Measurements from ENCODE around the gene RHBDL1. TPM values are rescaled to one million over a fixed set of nuclear protein-coding genes. Genes with fewer than 3 reads are reported as not detected.

The RHBDL1 gene
- total and polyA plus RNA-seq, 4 donors: 0.35 to 0.84 (median 0.70) TPM

- Histone ChIP-seq H3K9me3 (ENCODE audit: control insufficient read depth in 4 of 4, low read length in 3 of 4) (no peaks in the 10 kb centered on the region), H3K9ac (ENCODE audit: low read depth in 1 of 2, low read length in 2 of 2) (no peak overlapping the region), H3K4me3 (ENCODE audit: low read depth in 1 of 3, low read length in 3 of 3) (peak overlapping the region in 1 of 3 donors; percentile 95), H3K4me1 (ENCODE audit: control insufficient read depth in 4 of 4, insufficient read depth in 4 of 4, low read length in 3 of 4) (peaks cover 21 to 60% (median 35%) of the 10 kb centered on the region in 4 donors), H3K36me3 (ENCODE audit: control insufficient read depth in 4 of 4, insufficient read depth in 3 of 4, low read depth in 1 of 4, low read length in 3 of 4) (peaks cover 0 to 1% (median 0%) of the 10 kb centered on the region in 4 donors), H3K27ac (ENCODE audit: low read depth in 1 of 2, low read length in 2 of 2) (peak overlapping the region in 1 of 2 donors; percentile 65), H3K27me3 (ENCODE audit: control insufficient read depth in 4 of 4, insufficient read depth in 4 of 4, low read length in 3 of 4) (no peaks in the 10 kb centered on the region)
- 95% methylated on average over 5 of the region's 5 CpGs for WGBS
- TF ChIP-seq HNF4A (conservative IDR thresholded peaks at IDR 0.05): no peak
- DNase-seq (ENCODE audit: low spot score): no peak
These were observed 34.9 kb upstream of the RHBDL1 start for GRCh38 chr16:640614-641013.

GRCh38 chr16:641326-642188 lies 33.9 kb upstream of the RHBDL1 start, which contains the start of gene MCRIP2:
TSS of gene MCRIP2 (plus strand) at chr16:641828. CDS start at chr16:641992, 164 bp downstream.
- peak within 1 kb of the TSS; percentile 65 to 89 for H3K27ac ChIP-seq (ENCODE audit: low read depth in 1 of 2, low read length in 2 of 2)
- 1% methylated on average over 81 of the region's 81 CpGs for WGBS
- H3K9me3 ChIP-seq (ENCODE audit: control insufficient read depth in 4 of 4, low read length in 3 of 4): no peaks in the 10 kb centered on the region
- peaks cover 0 to 1% (median 0%) of the 10 kb centered on the region in 4 donors for H3K36me3 ChIP-seq (ENCODE audit: control insufficient read depth in 4 of 4, insufficient read depth in 3 of 4, low read depth in 1 of 4, low read length in 3 of 4)
- peaks cover 27 to 65% (median 41%) of the 10 kb centered on the region in 4 donors for H3K4me1 ChIP-seq (ENCODE audit: control insufficient read depth in 4 of 4, insufficient read depth in 4 of 4, low read length in 3 of 4)
- H3K9ac ChIP-seq (ENCODE audit: low read depth in 1 of 2, low read length in 2 of 2): peak within 1 kb of the TSS in 1 of 2 donors; percentile 90
- DNase-seq (ENCODE audit: low spot score): peak; percentile 85
- TF ChIP-seq EGR1 (IDR thresholded peaks at IDR 0.05; ENCODE audit: low read depth in 2 of 2) (peak in 1 of 2 donors; percentile 85), RAD21 (IDR thresholded peaks at IDR 0.05) (peak in 1 of 2 donors; percentile 14), HNF4A (conservative IDR thresholded peaks at IDR 0.05) (no peak), YY1 (IDR thresholded peaks at IDR 0.05) (peak; percentile 45), SP1 (IDR thresholded peaks at IDR 0.05) (peak; percentile 48), JUND (IDR thresholded peaks at IDR 0.05) (no peak), FOXA2 (IDR thresholded peaks at IDR 0.05) (no peak), HNF4G (IDR thresholded peaks at IDR 0.05) (no peak), TAF1 (conservative IDR thresholded peaks at IDR 0.05) (no peak), RXRA (IDR thresholded peaks at IDR 0.05) (no peak), GABPA (IDR thresholded peaks at IDR 0.05 in 1 of 2, conservative IDR thresholded peaks at IDR 0.05 in 1 of 2) (no peak), NR2F2 (IDR thresholded peaks at IDR 0.05) (no peak), ATF3 (IDR thresholded peaks at IDR 0.05) (no peak), CTCF (IDR thresholded peaks at IDR 0.05; ENCODE audit: low read depth, low read length, missing input control) (no peak), FOXA1 (IDR thresholded peaks at IDR 0.05) (peak; percentile 19), MAX (IDR thresholded peaks at IDR 0.05) (no peak)
- TF ChIP-seq, protein P1, sequence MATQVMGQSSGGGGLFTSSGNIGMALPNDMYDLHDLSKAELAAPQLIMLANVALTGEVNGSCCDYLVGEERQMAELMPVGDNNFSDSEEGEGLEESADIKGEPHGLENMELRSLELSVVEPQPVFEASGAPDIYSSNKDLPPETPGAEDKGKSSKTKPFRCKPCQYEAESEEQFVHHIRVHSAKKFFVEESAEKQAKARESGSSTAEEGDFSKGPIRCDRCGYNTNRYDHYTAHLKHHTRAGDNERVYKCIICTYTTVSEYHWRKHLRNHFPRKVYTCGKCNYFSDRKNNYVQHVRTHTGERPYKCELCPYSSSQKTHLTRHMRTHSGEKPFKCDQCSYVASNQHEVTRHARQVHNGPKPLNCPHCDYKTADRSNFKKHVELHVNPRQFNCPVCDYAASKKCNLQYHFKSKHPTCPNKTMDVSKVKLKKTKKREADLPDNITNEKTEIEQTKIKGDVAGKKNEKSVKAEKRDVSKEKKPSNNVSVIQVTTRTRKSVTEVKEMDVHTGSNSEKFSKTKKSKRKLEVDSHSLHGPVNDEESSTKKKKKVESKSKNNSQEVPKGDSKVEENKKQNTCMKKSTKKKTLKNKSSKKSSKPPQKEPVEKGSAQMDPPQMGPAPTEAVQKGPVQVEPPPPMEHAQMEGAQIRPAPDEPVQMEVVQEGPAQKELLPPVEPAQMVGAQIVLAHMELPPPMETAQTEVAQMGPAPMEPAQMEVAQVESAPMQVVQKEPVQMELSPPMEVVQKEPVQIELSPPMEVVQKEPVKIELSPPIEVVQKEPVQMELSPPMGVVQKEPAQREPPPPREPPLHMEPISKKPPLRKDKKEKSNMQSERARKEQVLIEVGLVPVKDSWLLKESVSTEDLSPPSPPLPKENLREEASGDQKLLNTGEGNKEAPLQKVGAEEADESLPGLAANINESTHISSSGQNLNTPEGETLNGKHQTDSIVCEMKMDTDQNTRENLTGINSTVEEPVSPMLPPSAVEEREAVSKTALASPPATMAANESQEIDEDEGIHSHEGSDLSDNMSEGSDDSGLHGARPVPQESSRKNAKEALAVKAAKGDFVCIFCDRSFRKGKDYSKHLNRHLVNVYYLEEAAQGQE (IDR thresholded peaks at IDR 0.05): peak; percentile 33
- TF ChIP-seq, protein P2, sequence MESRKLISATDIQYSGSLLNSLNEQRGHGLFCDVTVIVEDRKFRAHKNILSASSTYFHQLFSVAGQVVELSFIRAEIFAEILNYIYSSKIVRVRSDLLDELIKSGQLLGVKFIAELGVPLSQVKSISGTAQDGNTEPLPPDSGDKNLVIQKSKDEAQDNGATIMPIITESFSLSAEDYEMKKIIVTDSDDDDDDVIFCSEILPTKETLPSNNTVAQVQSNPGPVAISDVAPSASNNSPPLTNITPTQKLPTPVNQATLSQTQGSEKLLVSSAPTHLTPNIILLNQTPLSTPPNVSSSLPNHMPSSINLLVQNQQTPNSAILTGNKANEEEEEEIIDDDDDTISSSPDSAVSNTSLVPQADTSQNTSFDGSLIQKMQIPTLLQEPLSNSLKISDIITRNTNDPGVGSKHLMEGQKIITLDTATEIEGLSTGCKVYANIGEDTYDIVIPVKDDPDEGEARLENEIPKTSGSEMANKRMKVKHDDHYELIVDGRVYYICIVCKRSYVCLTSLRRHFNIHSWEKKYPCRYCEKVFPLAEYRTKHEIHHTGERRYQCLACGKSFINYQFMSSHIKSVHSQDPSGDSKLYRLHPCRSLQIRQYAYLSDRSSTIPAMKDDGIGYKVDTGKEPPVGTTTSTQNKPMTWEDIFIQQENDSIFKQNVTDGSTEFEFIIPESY (IDR thresholded peaks at IDR 0.05): no peak
- no peaks in the 10 kb centered on the region for H3K27me3 ChIP-seq (ENCODE audit: control insufficient read depth in 4 of 4, insufficient read depth in 4 of 4, low read length in 3 of 4)
- peak within 1 kb of the TSS; percentile 66 to 95 (median 73) for H3K4me3 ChIP-seq (ENCODE audit: low read depth in 1 of 3, low read length in 3 of 3)

All from liver (tissue), 9 donors.